Lung microvascular endothelial cell (primary cell): ENCODE results near the gene EVC. TPM values are rescaled to one million over a fixed set of nuclear protein-coding genes. Genes with fewer than 3 reads are reported as not detected.
"Not testable (repeated sequence)": the region's sequence is repeated elsewhere in the genome, so short reads cannot be mapped to it uniquely, and the experiment has no call there.

Experiments
- DNase-seq, 2 donors: peaks; one replicate each; pipeline versions ENCODE4 v3.0.0 to v3.0.0-alpha.2; 2010; ENCODE audit warnings: low read depth in 2 of 2
- total RNA-seq: library from RNA; depleted of rRNA; stranded (reverse); fragments of >200 nt; gene quantifications from 2 replicates; pipeline ENCODE4 v1.2.1, GENCODE V29; 2014

EVC gene
- total RNA-seq, 1 donor from 2014 or later, result 17.5 TPM

GRCh38 chr4:5708449-5709206, 2.4 kb upstream of the EVC start, which contains the start of gene EVC2:
TSS of gene EVC2 (minus strand) at chr4:5708559. CDS start at chr4:5708513, 46 bp downstream.
- peak; percentile 50 to 70 for DNase-seq

GRCh38 chr4:5709207-5709575, 1.8 kb upstream of the EVC start:
- DNase-seq, result no peak

GRCh38 chr4:5710065-5710960, 688 bp upstream of the EVC start:
- peak; percentile 12 to 30 for DNase-seq

GRCh38 chr4:5711479-5712184, 631 bp downstream of the EVC start:
- DNase-seq, result peak; percentile 42 to 52

GRCh38 chr4:5712517-5712916, 1.5 kb downstream of the EVC start:
- peak in 1 of 2 donors; percentile 37 for DNase-seq

- no peak for DNase-seq
Observed at GRCh38 chr4:5712931-5713330, 1.9 kb downstream of the EVC start.

GRCh38 chr4:5713861-5714260, 2.9 kb downstream of the EVC start:
- no peak for DNase-seq

- no peak for DNase-seq
Observed at GRCh38 chr4:5715357-5715756, 4.4 kb downstream of the EVC start.

GRCh38 chr4:5716391-5716790, 5.4 kb downstream of the EVC start:
- DNase-seq, result peak in 1 of 2 donors; percentile 28

- DNase-seq, result no peak
Observed at GRCh38 chr4:5717449-5718158, 6.6 kb downstream of the EVC start.

GRCh38 chr4:5718411-5718810, 7.4 kb downstream of the EVC start:
- DNase-seq, result no peak

- peak in 1 of 2 donors; percentile 13 for DNase-seq
Observed at GRCh38 chr4:5719350-5720055, 8.5 kb downstream of the EVC start.

GRCh38 chr4:5720157-5720850, 9.3 kb downstream of the EVC start:
- no peak for DNase-seq

- no peak for DNase-seq
Observed at GRCh38 chr4:5720980-5721379, 10.0 kb downstream of the EVC start.

- no peak for DNase-seq
Observed at GRCh38 chr4:5721923-5722322, 10.9 kb downstream of the EVC start.

GRCh38 chr4:5722328-5722727, 11.3 kb downstream of the EVC start:
- DNase-seq, result no peak

- no peak for DNase-seq
Observed at GRCh38 chr4:5724377-5724776, 13.4 kb downstream of the EVC start.

- DNase-seq, result not testable (repeated sequence)
Observed at GRCh38 chr4:5728412-5728811, 17.4 kb downstream of the EVC start.

GRCh38 chr4:5730436-5730835, 19.4 kb downstream of the EVC start:
- no peak for DNase-seq
